Stimulated activated CD4-positive, alpha-beta T cell treated with anti-CD3 and anti-CD28 coated beads, Interleukin-15, amount 100 ng/mL, for 24 hours (primary cell): Measurements from ENCODE around the gene MBL2.

Experiments
- DNase-seq: peaks from one replicate; pipeline ENCODE4 v3.0.0-alpha.2; 2020

The MBL2 gene

GRCh38 chr10:52771534-52772445, 794 bp downstream of the MBL2 start:
- no peak for DNase-seq

- DNase-seq, result no peak
These were observed 1.7 kb downstream of the MBL2 start for GRCh38 chr10:52770904-52771303.

GRCh38 chr10:52769966-52770365, 2.6 kb downstream of the MBL2 start:
- no peak for DNase-seq

GRCh38 chr10:52768001-52768532, 4.5 kb downstream of the MBL2 start:
- DNase-seq, result no peak

GRCh38 chr10:52762088-52762487, 10.5 kb downstream of the MBL2 start:
- no peak for DNase-seq

- DNase-seq, result no peak
These were observed 13.4 kb downstream of the MBL2 start for GRCh38 chr10:52759154-52759553.

- DNase-seq, result no peak
These were observed 14.2 kb downstream of the MBL2 start for GRCh38 chr10:52758406-52758805.

- no peak for DNase-seq
These were observed 14.8 kb downstream of the MBL2 start for GRCh38 chr10:52757773-52758172.

- no peak for DNase-seq
These were observed 15.6 kb downstream of the MBL2 start for GRCh38 chr10:52756966-52757365.

GRCh38 chr10:52756295-52756694, 16.3 kb downstream of the MBL2 start:
- DNase-seq, result no peak

- DNase-seq, result no peak
These were observed 17.1 kb downstream of the MBL2 start for GRCh38 chr10:52755297-52756062.

GRCh38 chr10:52752801-52753445, 19.7 kb downstream of the MBL2 start:
- no peak for DNase-seq

GRCh38 chr10:52752261-52752660, 20.3 kb downstream of the MBL2 start:
- no peak for DNase-seq

GRCh38 chr10:52751337-52751736, 21.2 kb downstream of the MBL2 start:
- DNase-seq, result no peak

GRCh38 chr10:52750629-52751028, 22.0 kb downstream of the MBL2 start:
- DNase-seq, result no peak

GRCh38 chr10:52747694-52748093, 24.9 kb downstream of the MBL2 start:
- no peak for DNase-seq

- DNase-seq, result no peak
These were observed 26.4 kb downstream of the MBL2 start for GRCh38 chr10:52746169-52746568.

- DNase-seq, result no peak
These were observed 28.4 kb downstream of the MBL2 start for GRCh38 chr10:52744057-52744805.

- DNase-seq, result no peak
These were observed 29.9 kb downstream of the MBL2 start for GRCh38 chr10:52742731-52743130.

- DNase-seq, result no peak
These were observed 30.7 kb downstream of the MBL2 start for GRCh38 chr10:52741851-52742250.

- peak; percentile 52 for DNase-seq
These were observed 31.5 kb downstream of the MBL2 start for GRCh38 chr10:52740913-52741675.

- no peak for DNase-seq
These were observed 32.4 kb downstream of the MBL2 start for GRCh38 chr10:52740155-52740549.
